HL-60/S4 treated with phorbol 12-myristate 13-acetate at 8.2 ng/mL for 4 days and 3 days (cell line): ENCODE data around the gene ADRA2C.

ENCODE experiments used
- in situ Hi-C: fragments of 300-500 bp; cut with MboI; formaldehyde crosslinking; loops from 2 replicates; pipeline ENCODE4 v1.15.0; 2022; ENCODE audit warnings: low sequenced_read_pairs

ADRA2C gene

GRCh38 chr4:3756343-3757059, 9.7 kb upstream of the ADRA2C start:
- in situ Hi-C loops, result no loop called here

GRCh38 chr4:3759236-3759635, 6.9 kb upstream of the ADRA2C start:
- in situ Hi-C loops, result no loop called here

GRCh38 chr4:3760346-3760745, 5.8 kb upstream of the ADRA2C start:
- in situ Hi-C loops, result no loop called here

- in situ Hi-C loops, result no loop called here
Observed at GRCh38 chr4:3760841-3761240, 5.3 kb upstream of the ADRA2C start.

- in situ Hi-C loops, result no loop called here
Observed at GRCh38 chr4:3762264-3762663, 3.9 kb upstream of the ADRA2C start.

- in situ Hi-C loops, result no loop called here
Observed at GRCh38 chr4:3762753-3763549, 3.2 kb upstream of the ADRA2C start.

GRCh38 chr4:3765271-3766035, 732 bp upstream of the ADRA2C start:
- in situ Hi-C loops, result no loop called here

DNA sequence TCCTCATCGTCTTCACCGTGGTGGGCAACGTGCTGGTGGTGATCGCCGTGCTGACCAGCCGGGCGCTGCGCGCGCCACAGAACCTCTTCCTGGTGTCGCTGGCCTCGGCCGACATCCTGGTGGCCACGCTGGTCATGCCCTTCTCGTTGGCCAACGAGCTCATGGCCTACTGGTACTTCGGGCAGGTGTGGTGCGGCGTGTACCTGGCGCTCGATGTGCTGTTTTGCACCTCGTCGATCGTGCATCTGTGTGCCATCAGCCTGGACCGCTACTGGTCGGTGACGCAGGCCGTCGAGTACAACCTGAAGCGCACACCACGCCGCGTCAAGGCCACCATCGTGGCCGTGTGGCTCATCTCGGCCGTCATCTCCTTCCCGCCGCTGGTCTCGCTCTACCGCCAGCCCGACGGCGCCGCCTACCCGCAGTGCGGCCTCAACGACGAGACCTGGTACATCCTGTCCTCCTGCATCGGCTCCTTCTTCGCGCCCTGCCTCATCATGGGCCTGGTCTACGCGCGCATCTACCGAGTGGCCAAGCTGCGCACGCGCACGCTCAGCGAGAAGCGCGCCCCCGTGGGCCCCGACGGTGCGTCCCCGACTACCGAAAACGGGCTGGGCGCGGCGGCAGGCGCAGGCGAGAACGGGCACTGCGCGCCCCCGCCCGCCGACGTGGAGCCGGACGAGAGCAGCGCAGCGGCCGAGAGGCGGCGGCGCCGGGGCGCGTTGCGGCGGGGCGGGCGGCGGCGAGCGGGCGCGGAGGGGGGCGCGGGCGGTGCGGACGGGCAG, 792 bp downstream of the ADRA2C start:
- in situ Hi-C loops, result no loop called here

DNA sequence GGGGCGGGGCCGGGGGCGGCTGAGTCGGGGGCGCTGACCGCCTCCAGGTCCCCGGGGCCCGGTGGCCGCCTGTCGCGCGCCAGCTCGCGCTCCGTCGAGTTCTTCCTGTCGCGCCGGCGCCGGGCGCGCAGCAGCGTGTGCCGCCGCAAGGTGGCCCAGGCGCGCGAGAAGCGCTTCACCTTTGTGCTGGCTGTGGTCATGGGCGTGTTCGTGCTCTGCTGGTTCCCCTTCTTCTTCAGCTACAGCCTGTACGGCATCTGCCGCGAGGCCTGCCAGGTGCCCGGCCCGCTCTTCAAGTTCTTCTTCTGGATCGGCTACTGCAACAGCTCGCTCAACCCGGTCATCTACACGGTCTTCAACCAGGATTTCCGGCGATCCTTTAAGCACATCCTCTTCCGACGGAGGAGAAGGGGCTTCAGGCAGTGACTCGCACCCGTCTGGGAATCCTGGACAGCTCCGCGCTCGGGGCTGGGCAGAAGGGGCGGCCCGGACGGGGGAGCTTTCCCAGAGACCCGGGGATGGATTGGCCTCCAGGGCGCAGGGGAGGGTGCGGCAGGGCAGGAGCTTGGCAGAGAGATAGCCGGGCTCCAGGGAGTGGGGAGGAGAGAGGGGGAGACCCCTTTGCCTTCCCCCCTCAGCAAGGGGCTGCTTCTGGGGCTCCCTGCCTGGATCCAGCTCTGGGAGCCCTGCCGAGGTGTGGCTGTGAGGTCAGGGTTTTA, 1.5 kb downstream of the ADRA2C start:
- in situ Hi-C loops, result no loop called here

GRCh38 chr4:3768842-3769641, 2.9 kb downstream of the ADRA2C start:
- in situ Hi-C loops, result no loop called here

- in situ Hi-C loops, result no loop called here
Observed at GRCh38 chr4:3769642-3770184, 3.5 kb downstream of the ADRA2C start.

GRCh38 chr4:3770323-3771163, 4.4 kb downstream of the ADRA2C start:
- in situ Hi-C loops, result no loop called here

DNA sequence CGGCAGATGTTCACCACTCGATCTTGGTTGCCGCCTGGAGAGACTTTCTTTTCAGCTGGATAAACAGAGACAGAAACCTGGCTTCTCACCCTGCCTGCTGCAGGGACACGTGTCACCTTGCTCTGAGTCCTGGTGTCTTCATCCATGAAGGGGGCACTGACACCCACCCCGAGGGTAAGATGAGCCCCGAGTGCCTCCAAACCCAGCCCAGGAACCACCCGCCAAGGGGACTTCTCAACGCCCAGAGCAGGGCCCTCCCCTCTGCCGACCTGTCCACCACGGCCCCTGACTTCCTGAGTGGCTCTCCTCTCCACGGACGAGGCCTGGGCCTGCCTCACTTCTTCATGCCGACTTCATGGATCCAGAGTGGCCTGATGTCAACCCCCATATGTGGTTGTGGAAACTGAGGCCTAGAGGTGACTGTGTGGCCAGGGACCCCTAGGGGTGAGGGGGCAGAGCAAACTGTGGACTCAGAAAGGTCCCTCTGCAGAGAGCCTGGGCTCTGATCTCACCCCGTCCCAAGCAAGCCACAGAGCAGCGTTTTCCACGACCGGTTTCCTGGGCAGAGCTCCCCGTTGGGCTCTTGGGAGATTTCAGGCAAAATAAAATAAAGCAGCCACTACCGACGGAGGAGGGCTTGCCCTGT, 5.1 kb downstream of the ADRA2C start:
- in situ Hi-C loops, result no loop called here

DNA sequence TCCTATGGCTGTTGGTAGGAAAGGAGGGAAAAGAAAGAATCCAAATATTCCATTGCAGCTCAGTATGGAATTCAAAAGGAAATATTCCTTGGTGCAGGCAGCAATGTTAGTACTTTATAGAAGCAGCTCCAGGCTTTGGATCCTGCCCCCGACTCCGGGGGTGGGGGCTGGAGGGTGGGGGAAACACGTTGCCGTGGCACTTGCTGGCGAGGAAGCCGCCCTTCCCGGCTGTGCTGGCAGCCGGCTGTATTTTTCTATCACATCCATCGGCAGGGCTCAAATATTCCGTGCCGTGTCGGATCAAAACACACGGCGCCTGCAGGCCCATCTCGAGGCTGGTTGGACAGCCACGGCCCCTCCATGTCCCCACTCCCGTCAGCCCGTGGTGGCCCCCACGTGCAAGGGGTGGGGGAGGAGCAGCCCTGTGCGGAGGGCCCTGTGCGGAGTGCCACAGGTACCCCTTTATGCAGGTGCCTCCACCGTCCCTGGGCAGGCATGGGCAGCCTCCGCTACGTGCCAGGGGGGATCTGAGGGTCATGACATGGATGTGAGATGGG, 5.8 kb downstream of the ADRA2C start:
- in situ Hi-C loops, result no loop called here

DNA sequence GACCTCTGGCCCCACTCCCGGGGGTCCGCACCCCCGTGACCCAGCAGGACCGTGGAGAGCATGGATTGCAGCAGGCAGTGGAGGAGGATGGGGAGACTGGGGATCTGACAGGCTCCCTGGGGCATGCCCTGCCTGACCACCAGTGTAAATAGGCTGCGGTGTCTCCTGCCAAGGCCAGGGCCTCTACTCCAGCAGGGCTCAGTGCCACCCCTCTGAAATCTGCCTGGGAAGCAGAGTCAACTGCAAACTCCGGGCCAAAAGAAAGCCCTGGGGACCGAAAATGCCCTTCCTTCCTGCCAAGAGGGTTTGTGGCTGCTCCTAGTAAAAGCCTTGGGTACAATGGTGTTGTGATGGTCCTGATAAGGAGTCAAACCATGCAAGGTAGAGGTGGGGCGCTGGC, 6.4 kb downstream of the ADRA2C start:
- in situ Hi-C loops, result no loop called here

- in situ Hi-C loops, result no loop called here
Observed at GRCh38 chr4:3773552-3774001, 7.4 kb downstream of the ADRA2C start.

DNA sequence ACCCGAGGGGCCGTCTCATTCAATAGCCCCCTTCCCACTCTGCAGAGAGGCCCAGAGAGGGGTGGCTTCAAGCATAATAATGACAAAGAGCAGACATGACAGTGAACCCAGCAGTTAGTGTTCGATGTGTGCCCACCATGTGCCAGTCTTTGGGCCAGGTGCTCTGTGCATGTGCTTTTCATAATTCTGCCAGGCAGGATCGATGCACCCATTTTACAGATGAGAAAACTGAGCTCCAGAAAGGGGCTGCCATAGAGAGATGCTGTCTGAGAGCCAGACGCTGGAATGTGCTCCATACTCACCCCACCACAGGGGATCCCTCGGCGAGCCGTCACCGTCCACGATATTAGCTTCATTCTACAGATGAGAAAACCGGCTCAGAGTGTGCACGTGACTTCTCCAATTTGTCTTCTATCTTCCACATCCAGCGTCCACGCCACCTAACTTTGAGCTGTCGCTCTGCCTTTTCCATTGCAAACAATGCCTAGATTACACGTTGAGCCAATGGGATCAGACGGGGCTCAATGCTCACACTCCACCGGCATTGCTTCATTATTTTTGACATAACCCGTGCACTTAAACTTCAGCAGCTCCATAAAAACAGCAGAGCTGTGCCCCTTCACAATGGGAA, 8.2 kb downstream of the ADRA2C start:
- in situ Hi-C loops, result no loop called here
